IMR-90 (cell line): ENCODE results near the gene PSMD10. TPM values are rescaled to one million over a fixed set of nuclear protein-coding genes. Genes with fewer than 3 reads are reported as not detected.

Experiments
- ATAC-seq: fragments of 200-7000 bp; cut with Tn5 transposase; 2 replicates; pipeline ENCODE4 v1.9.1; 2020; ENCODE audit warnings: low read depth, mild to moderate bottlenecking, moderate library complexity
- BruUV-seq: library from RNA; stranded (reverse); fragments of 400-500 nt; replicated peaks from 2 replicates; lab custom pipeline; 2021; lab: Mats Ljungman, UMichigan
- CTCF ChIA-PET: fragments of 300-600 bp; formaldehyde crosslinking; extraction: SDS; loops from one replicate; lab custom pipeline; 2021; ENCODE audit warnings: antibody characterized with exemption; lab: Yijun Ruan, JAX
- POLR2A ChIA-PET: fragments of 300-600 bp; sonication (Branson Sonifier 250); formaldehyde crosslinking; loops from one replicate; lab custom pipeline; 2022; ENCODE audit warnings: antibody characterized with exemption; ENCODE audit not compliant: unreplicated experiment; lab: Charles Lee
- DNase-seq: peaks from one replicate; pipeline ENCODE4 v3.0.0; 2013
- H2AFZ ChIP-seq: replicated peaks from 2 replicates; pipeline ENCODE3; 2013; ENCODE audit warnings: low read length, mild to moderate bottlenecking; ENCODE audit not compliant: poor library complexity
- H2AK5ac ChIP-seq: 2 replicates; pipeline ENCODE4 v1.6.1; 2013; ENCODE audit warnings: low read depth, low read length, inconsistent platforms
- H2AK9ac ChIP-seq: replicated peaks from 2 replicates; pipeline ENCODE3; 2013; ENCODE audit warnings: mild to moderate bottlenecking, low read depth, low read length, moderate library complexity; ENCODE audit not compliant: poor library complexity
- H2BK120ac ChIP-seq: 2 replicates; pipeline ENCODE4 v1.6.1; 2013; ENCODE audit warnings: low read depth, low read length, inconsistent platforms
- H2BK15ac ChIP-seq: 3 replicates; pipeline ENCODE4 v1.6.1; 2013; ENCODE audit warnings: low read depth, low read length, inconsistent platforms
- H2BK20ac ChIP-seq: 2 replicates; pipeline ENCODE4 v1.6.1; 2013; ENCODE audit warnings: low read depth, mild to moderate bottlenecking, inconsistent platforms, low read length, moderate library complexity
- H2BK5ac ChIP-seq: 2 replicates; pipeline ENCODE4 v1.6.1; 2013; ENCODE audit warnings: mild to moderate bottlenecking, low read depth, low read length, inconsistent platforms; ENCODE audit not compliant: poor library complexity, severe bottlenecking
- H3K14ac ChIP-seq: replicated peaks from 2 replicates; pipeline ENCODE4 v1.6.1; 2013; ENCODE audit warnings: low read depth, low read length, inconsistent platforms
- H3K18ac ChIP-seq: 2 replicates; pipeline ENCODE4 v1.6.1; 2013; ENCODE audit warnings: low read depth, low read length, control low read depth
- H3K23ac ChIP-seq: 2 replicates; pipeline ENCODE4 v1.6.1; 2013; ENCODE audit warnings: low read depth, low read length, inconsistent platforms
- H3K27ac ChIP-seq: 2 replicates; pipeline ENCODE4 v1.5.1; 2013; ENCODE audit warnings: mild to moderate bottlenecking, control low read depth, low read length; ENCODE audit not compliant: insufficient read depth
- H3K27me3 ChIP-seq: 2 replicates; pipeline ENCODE4 v1.6.1; 2013; ENCODE audit warnings: low read length; ENCODE audit not compliant: control insufficient read depth, insufficient read depth
- H3K36me3 ChIP-seq: 2 replicates; pipeline ENCODE4 v1.6.1; 2013; ENCODE audit warnings: low read length, mixed read lengths; ENCODE audit not compliant: control insufficient read depth, insufficient read depth
- H3K4ac ChIP-seq: 2 replicates; pipeline ENCODE4 v1.6.1; 2013; ENCODE audit warnings: low read depth, low read length, inconsistent platforms
- H3K4me1 ChIP-seq: 2 replicates; pipeline ENCODE4 v1.6.1; 2013; ENCODE audit warnings: low read length, mixed read lengths; ENCODE audit not compliant: control insufficient read depth, insufficient read depth
- H3K4me2 ChIP-seq: 2 replicates; pipeline ENCODE4 v1.6.1; 2013; ENCODE audit warnings: low read depth, mild to moderate bottlenecking, control low read depth, low read length, moderate library complexity
- H3K4me3 ChIP-seq: 2 replicates; pipeline ENCODE4 v1.5.1; 2013; ENCODE audit warnings: low read depth, mild to moderate bottlenecking, control low read depth, low read length, moderate library complexity; ENCODE audit not compliant: insufficient read depth
- H3K56ac ChIP-seq: 2 replicates; pipeline ENCODE4 v1.6.1; 2013; ENCODE audit warnings: low read length, inconsistent platforms; ENCODE audit not compliant: insufficient read depth; ENCODE audit errors: extremely low read depth
- H3K79me1 ChIP-seq, 2 experiments: 2 replicates each; pipeline ENCODE4 v1.6.1; 2013; ENCODE audit warnings: low read length in 2 of 2, inconsistent platforms in 1 of 2, low read depth in 1 of 2
- H3K9ac ChIP-seq: 2 replicates; pipeline ENCODE4 v1.6.1; 2013; ENCODE audit warnings: low read depth, low read length, control low read depth
- H3K9me1 ChIP-seq: 2 replicates; pipeline ENCODE4 v1.6.1; 2013; ENCODE audit warnings: low read length, inconsistent platforms; ENCODE audit not compliant: insufficient read depth
- H3K9me3 ChIP-seq: 2 replicates; pipeline ENCODE4 v1.6.1; 2013; ENCODE audit warnings: low read length; ENCODE audit not compliant: control insufficient read depth, insufficient read depth
- H4K20me1 ChIP-seq: 2 replicates; pipeline ENCODE4 v1.6.1; 2013; ENCODE audit warnings: low read length, inconsistent platforms; ENCODE audit not compliant: insufficient read depth
- H4K5ac ChIP-seq: 2 replicates; pipeline ENCODE4 v1.6.1; 2013; ENCODE audit warnings: mild to moderate bottlenecking, low read depth, low read length, control low read depth
- H4K8ac ChIP-seq, 2 experiments: 2 replicates each; pipeline ENCODE4 v1.6.1; 2013; ENCODE audit warnings: low read depth in 2 of 2, low read length in 2 of 2, control low read depth in 1 of 2, inconsistent platforms in 1 of 2
- H4K91ac ChIP-seq: 2 replicates; pipeline ENCODE4 v1.6.1; 2013; ENCODE audit warnings: low read depth, low read length, inconsistent platforms; ENCODE audit not compliant: insufficient read depth
- CEBPB ChIP-seq: IDR thresholded peaks from 2 replicates; pipeline ENCODE4 v1.6.1; 2012; ENCODE audit warnings: low read depth, low read length, improper control_type of control experiment
- MAFK ChIP-seq: IDR thresholded peaks from 2 replicates; pipeline ENCODE4 v1.6.1; 2012; ENCODE audit warnings: low read depth, low read length, improper control_type of control experiment
- MAZ ChIP-seq: IDR thresholded peaks from 2 replicates; pipeline ENCODE4 v1.6.1; 2012; ENCODE audit warnings: low read depth, mild to moderate bottlenecking, low read length, improper control_type of control experiment, moderate library complexity, borderline replicate concordance
- NFE2L2 ChIP-seq: fragments of 150-350 bp; IDR thresholded peaks from 2 replicates; pipeline ENCODE4 v1.6.1; 2016; ENCODE audit warnings: low read depth, mild to moderate bottlenecking, low read length
- RAD21 ChIP-seq: IDR thresholded peaks from 2 replicates; pipeline ENCODE4 v1.6.1; 2012; ENCODE audit warnings: low read length, improper control_type of control experiment
- RCOR1 ChIP-seq: IDR thresholded peaks from 2 replicates; pipeline ENCODE4 v1.6.1; 2012; ENCODE audit warnings: mild to moderate bottlenecking, low read length, improper control_type of control experiment; ENCODE audit not compliant: insufficient replicate concordance
- SMC3 ChIP-seq: fragments of 150-350 bp; IDR thresholded peaks from 2 replicates; pipeline ENCODE4 v1.6.1; 2016; ENCODE audit warnings: low read depth, mild to moderate bottlenecking, antibody characterized with exemption, low read length, moderate library complexity
- dilution Hi-C: fragments of 300-500 bp; cut with HindIII; formaldehyde crosslinking; loops from one replicate; pipeline ENCODE4 v1.14.3; 2018; ENCODE audit warnings: low sequenced_read_pairs; ENCODE audit not compliant: unreplicated experiment
- in situ Hi-C: fragments of 300-500 bp; cut with MboI; formaldehyde crosslinking; loops from 3 replicates; pipeline ENCODE4 v1.14.3; 2019; ENCODE audit warnings: low sequenced_read_pairs, inconsistent platforms, mixed read lengths
- intact Hi-C: fragments of 100-400 bp; cut with micrococcal nuclease; formaldehyde crosslinking; loops from 2 replicates; pipeline ENCODE4 v1.10.0; 2022
- polyA plus RNA-seq, 3 experiments: library from polyadenylated mRNA; depleted of rRNA; stranded (reverse); fragments of >200 nt; gene quantifications; 2 replicates each; pipeline ENCODE4 v1.2.3, GENCODE V29; 2012; ENCODE audit warnings: low replicate concordance in 1 of 3
- total RNA-seq: library from RNA; depleted of rRNA; stranded (reverse); fragments of >200 nt; gene quantifications from 2 replicates; pipeline ENCODE4 v1.2.3, GENCODE V29; 2012

The PSMD10 gene
- total and polyA plus RNA-seq, 2 of the 4 experiments (the other 2 are of a cell fraction), result 62.0 to 122 TPM

- Histone ChIP-seq H3K14ac (no peak overlapping the region), H3K27me3 (peaks cover 5% of the 10 kb centered on the region), H4K5ac (no peak overlapping the region), H3K18ac (no peak overlapping the region), H2AFZ (no peak overlapping the region), H3K79me1 (0 out of 4 replicates have a peak, but pooled peaks cover 0 to 2% of the 10 kb centered on the region in 2 experiments), H2BK20ac (no peak overlapping the region), H4K91ac (no peak overlapping the region), H3K36me3 (no peaks in the 10 kb centered on the region), H3K4me1 (peaks cover 2% of the 10 kb centered on the region; the same call in 1 of the 2 replicates), H3K9me1 (no peaks in the 10 kb centered on the region), H2AK9ac (no peak overlapping the region), H3K23ac (no peak overlapping the region), H3K9me3 (no peaks in the 10 kb centered on the region), H3K56ac (no peak overlapping the region), H3K27ac (no peak overlapping the region), H3K9ac (no peak overlapping the region), H3K4me3 (no peak overlapping the region), H2BK5ac (no peak overlapping the region), H4K8ac (no peak overlapping the region), H2BK15ac (no peak overlapping the region), H3K4me2 (no peak overlapping the region), H2AK5ac (no peak overlapping the region), H4K20me1 (no peaks in the 10 kb centered on the region; the same call in 1 of the 2 replicates), H3K4ac (no peak overlapping the region), H2BK120ac (no peak overlapping the region)
- ChIA-PET CTCF (no interaction called here), POLR2A (no interaction called here)
- no peak for ATAC-seq
- no TSS peak for BruUV-seq
- no peak for TF ChIP-seq MAZ
- no peak for TF ChIP-seq CEBPB
- TF ChIP-seq RAD21, result no peak
- no peak for TF ChIP-seq RCOR1
- TF ChIP-seq SMC3, result no peak
- no peak for TF ChIP-seq MAFK
- TF ChIP-seq NFE2L2, result no peak
- dilution Hi-C loops (no loop called here), in situ Hi-C loops (no loop called here), intact Hi-C loops (no loop called here)
- no peak for DNase-seq
Observed at GRCh38 chrX:108114541-108114940, 23.2 kb upstream of the PSMD10 start.
